ENCODE measurements around the gene PPP1R8. TPM values are rescaled to one million over a fixed set of nuclear protein-coding genes. Genes with fewer than 3 reads are reported as not detected.

Gene PPP1R8
- total and polyA plus RNA-seq, 10 of the 15 experiments (the other 5 are each of a cell fraction or from before 2014, with no cell fraction given), result 10.2 to 77.0 (median 53.0) TPM

GRCh38 chr1:27876341-27877114 is 45.9 kb downstream of the PPP1R8 start:
- in situ Hi-C loops (cut with MboI), result no loop called here
- no TSS peak for BruUV-seq (replicated peaks)
- no peak for FAIRE-seq
- no peaks in the 10 kb centered on the region for H4K20me1 ChIP-seq (ENCODE audit: control insufficient read depth, insufficient read depth)
- ChIA-PET RAD21 (ENCODE audit: unreplicated experiment) (interaction anchor here (0.8 to 4.2 kb wide), 4 partner anchors 7 to 18 kb away, joined by 3 to 33 read pairs (median 5); no protein-coding TSS in a partner anchor), CTCF (interaction anchor here (2.0 to 3.5 kb wide), 3 partner anchors 8 to 14 kb away, joined by 8 to 16 read pairs (median 13); no protein-coding TSS in a partner anchor), SMC1A (ENCODE audit: uncharacterized antibody, unreplicated experiment) (interaction anchor here (0.7 to 3.0 kb wide), 7 partner anchors 7 to 1001 kb away, joined by 3 to 30 read pairs (median 4); no protein-coding TSS in a partner anchor), POLR2A (interaction anchor here (0.6 to 6.0 kb wide), 7 partner anchors 7 to 114 kb away, joined by 3 to 63 read pairs (median 6); partner anchors contain the start of gene STX12)
- no peaks in the 10 kb centered on the region for H3K9me3 ChIP-seq (replicated peaks; ENCODE audit: control insufficient read depth, insufficient read depth, low read length)
- 0 out of 2 replicates have a peak overlapping the region, but pooled peaks have one; percentile 6 for H3K4me3 ChIP-seq
- peak overlapping the region; percentile 42; the same call in 1 of the 2 replicates for H3K9ac ChIP-seq (ENCODE audit: control insufficient read depth, insufficient read depth, low read length)
- no peak for ATAC-seq
- H3K36me3 ChIP-seq (ENCODE audit: control insufficient read depth in 2 of 2, insufficient read depth in 2 of 2, low read length in 1 of 2), result peaks cover 5 to 11% of the 10 kb centered on the region in 2 experiments; a peak in 3 of 4 replicates
- intact Hi-C loops (cut with micrococcal nuclease; ENCODE audit: unreplicated experiment), result loop anchor here (10.0 kb wide), 1 partner anchor 368 kb away; no protein-coding TSS in a partner anchor
- peak overlapping the region; percentile 93 for H3K27ac ChIP-seq (ENCODE audit: control insufficient read depth, insufficient read depth)
- peaks cover 51% of the 10 kb centered on the region for H3K79me2 ChIP-seq (ENCODE audit: control insufficient read depth, insufficient read depth, low read length)
- 76% methylated on average over 18 of the region's 18 CpGs for WGBS (ENCODE audit: insufficient coverage, insufficient replicate concordance, low lambda C conversion rate, missing lambda C conversion rate)
- H3K4me2 ChIP-seq (ENCODE audit: control insufficient read depth, insufficient read depth), result peak overlapping the region; percentile 15
- no peak for DNase-seq (ENCODE audit: low read depth, low spot score)
- no peaks in the 10 kb centered on the region for H3K27me3 ChIP-seq (replicated peaks in 1 of 2; ENCODE audit: control insufficient read depth in 2 of 2, insufficient read depth in 2 of 2, low read length in 1 of 2)
- no peak overlapping the region for H2AFZ ChIP-seq (ENCODE audit: control insufficient read depth, low read depth, low read length)
- peaks cover 21% of the 10 kb centered on the region for H3K4me1 ChIP-seq (ENCODE audit: control insufficient read depth, insufficient read depth, low read length)
- TF ChIP-seq RFX5 (IDR thresholded peaks at IDR 0.05; ENCODE audit: low read depth, low read length), result no peak
- no peak for TF ChIP-seq ATF2 (IDR thresholded peaks at IDR 0.05; ENCODE audit: low read length)
- TF ChIP-seq CHD1 (IDR thresholded peaks at IDR 0.05; ENCODE audit: low read depth, low read length), result no peak
- TF ChIP-seq MEF2A (IDR thresholded peaks at IDR 0.05; ENCODE audit: insufficient read depth, low read depth, low read length), result no peak
- TF ChIP-seq LARP7 (IDR thresholded peaks at IDR 0.05), result no peak
- no peak for TF ChIP-seq NFYB (IDR thresholded peaks at IDR 0.05; ENCODE audit: insufficient read depth, low read depth, low read length)
- no peak; the same call in 1 of the 2 replicates for TF ChIP-seq GATAD2B (conservative IDR thresholded peaks at IDR 0.05; ENCODE audit: low read depth)
- TF ChIP-seq HDGF (IDR thresholded peaks at IDR 0.05), result peak; percentile 40; the same call in 1 of the 2 replicates
- TF ChIP-seq CEBPB (IDR thresholded peaks at IDR 0.05; ENCODE audit: borderline replicate concordance in 1 of 2, low read depth in 2 of 2, low read length in 2 of 2), result no peak
- TF ChIP-seq MXI1 (IDR thresholded peaks at IDR 0.05; ENCODE audit: low read depth, low read length), result no peak
- no peak for TF ChIP-seq TAF1 (IDR thresholded peaks at IDR 0.05; ENCODE audit: borderline replicate concordance, low read depth, low read length)
- no peak for TF ChIP-seq E4F1 (IDR thresholded peaks at IDR 0.05; ENCODE audit: borderline replicate concordance, partially characterized antibody)
- TF ChIP-seq FOXK2 (IDR thresholded peaks at IDR 0.05), result no peak
- TF ChIP-seq POLR2AphosphoS5 (IDR thresholded peaks at IDR 0.05; ENCODE audit: low read length), result peak; percentile 80; the same call in 1 of the 2 replicates
- no peak for TF ChIP-seq HDAC6 (IDR thresholded peaks at IDR 0.05; ENCODE audit: unreplicated experiment)
- no peak for TF ChIP-seq NR2F1 (conservative IDR thresholded peaks at IDR 0.05)
- no peak for TF ChIP-seq TBL1XR1 (IDR thresholded peaks at IDR 0.05; ENCODE audit: low read depth, low read length)
